ENCODE measurements around the gene TEF.
"Not testable (repeated sequence)": the region's sequence is repeated elsewhere in the genome, so short reads cannot be mapped to it uniquely, and the experiment has no call there.

Gene TEF

DNA sequence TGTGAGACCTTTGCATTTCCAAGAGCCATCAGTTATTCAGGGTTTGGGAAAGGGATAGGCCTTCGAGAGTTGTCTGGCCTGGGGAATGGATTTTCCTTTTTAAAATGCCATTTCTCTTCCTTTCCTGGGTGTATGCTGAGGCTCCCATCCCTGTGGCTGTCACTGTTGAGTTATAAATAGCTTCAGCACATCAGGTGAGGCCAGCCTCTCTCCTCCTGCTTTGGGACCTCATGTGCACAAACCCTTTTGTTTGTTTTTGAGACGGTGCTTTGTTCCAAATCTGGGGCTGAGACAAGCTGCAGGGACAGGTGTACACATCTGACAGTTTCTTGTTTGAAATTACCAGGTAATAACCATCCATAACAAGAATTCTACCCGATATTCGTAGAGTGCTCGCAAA lies 1.3 kb downstream of the TEF start:
- no peak for DNase-seq (ENCODE audit: low read depth)

DNA sequence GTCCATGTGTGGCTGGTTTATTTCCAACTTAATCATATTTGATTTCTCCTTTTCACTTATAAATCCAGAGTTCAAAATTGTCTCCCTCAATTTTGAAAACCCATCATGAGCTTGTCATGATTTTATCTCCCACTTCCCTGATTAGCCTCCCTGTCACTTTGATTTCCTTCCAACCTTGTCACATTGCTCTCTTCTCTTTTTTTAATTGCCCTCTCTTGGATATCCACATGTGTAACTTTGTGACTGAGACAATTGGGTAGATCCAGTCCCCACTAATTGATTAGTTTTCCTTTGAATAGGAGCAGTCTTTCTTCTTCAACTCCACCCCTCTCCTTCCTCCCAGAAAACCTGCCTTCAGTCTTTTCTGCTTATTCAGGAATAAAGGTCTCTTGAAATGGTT lies 2.4 kb downstream of the TEF start:
- no peak for DNase-seq (ENCODE audit: low read depth)

DNA sequence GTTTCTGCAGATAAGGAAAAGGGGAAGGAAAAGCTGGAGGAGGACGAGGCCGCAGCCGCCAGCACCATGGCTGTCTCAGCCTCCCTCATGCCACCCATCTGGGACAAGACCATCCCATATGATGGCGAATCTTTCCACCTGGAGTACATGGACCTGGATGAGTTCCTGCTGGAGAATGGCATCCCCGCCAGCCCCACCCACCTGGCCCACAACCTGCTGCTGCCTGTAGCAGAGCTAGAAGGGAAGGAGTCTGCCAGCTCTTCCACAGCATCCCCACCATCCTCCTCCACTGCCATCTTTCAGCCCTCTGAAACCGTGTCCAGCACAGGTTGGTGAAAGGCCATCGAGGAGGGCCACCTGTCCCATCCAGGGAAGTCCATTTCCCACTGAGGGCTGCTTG lies 5.6 kb downstream of the TEF start:
- no peak for DNase-seq (ENCODE audit: low read depth)

GRCh38 chr22:41394012-41394356 lies 12.2 kb downstream of the TEF start:
- DNase-seq (ENCODE audit: low read depth), result no peak

- DNase-seq (ENCODE audit: low read depth), result no peak
These were observed 13.9 kb downstream of the TEF start for GRCh38 chr22:41395531-41396240.

DNA sequence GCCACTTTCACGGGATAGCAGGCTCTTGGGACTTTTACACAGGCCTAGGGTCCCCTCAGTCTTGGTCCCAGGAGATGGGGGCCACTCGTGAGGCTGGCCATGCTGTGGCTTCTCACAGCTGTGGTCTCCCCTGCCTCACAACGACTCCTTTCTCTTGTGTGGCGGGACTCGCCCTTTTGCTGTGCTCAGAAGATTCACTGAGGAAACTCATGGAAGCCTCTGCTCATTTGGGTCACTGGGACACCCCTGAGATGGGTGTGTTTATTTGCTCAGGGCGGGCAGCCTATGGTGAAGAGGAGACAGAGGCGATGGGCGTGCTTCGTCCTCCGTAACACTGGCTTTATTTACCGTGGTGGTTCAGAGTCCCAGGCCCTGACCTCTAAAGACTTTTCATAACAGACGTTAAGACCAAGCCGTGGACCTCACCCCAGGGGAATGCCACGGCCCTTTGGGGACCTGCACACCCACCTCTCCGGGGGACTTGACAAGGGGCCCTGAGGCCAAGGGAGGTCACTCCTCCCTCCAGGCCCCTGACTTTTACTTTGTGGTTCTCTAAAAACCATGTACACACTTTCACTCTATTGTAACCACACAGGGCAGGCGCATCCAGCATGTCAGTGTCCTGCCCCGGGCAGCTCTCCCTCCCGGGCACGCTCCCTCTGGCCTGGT lies 15.5 kb downstream of the TEF start:
- DNase-seq (ENCODE audit: low read depth), result no peak

DNA sequence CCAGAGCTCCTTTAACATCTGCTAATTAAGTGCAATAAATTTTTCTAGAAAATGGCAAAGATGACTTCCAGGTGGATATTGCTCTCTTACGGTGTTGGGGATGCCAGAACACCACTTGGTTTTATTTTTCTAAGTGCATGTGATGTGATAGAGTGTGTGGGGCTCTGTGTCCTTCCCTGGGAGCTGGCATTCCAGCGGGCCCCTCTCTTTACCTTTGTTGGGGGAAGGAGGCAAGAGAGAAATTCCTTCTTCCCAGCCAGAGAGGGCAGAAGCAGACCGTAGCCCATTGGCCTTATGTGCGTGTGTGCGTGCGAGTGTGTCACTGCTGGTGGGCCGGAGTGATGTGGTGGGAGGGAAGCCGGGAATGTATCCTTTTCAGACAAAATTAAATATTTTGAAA lies 17.2 kb downstream of the TEF start:
- DNase-seq (ENCODE audit: low read depth), result no peak

DNA sequence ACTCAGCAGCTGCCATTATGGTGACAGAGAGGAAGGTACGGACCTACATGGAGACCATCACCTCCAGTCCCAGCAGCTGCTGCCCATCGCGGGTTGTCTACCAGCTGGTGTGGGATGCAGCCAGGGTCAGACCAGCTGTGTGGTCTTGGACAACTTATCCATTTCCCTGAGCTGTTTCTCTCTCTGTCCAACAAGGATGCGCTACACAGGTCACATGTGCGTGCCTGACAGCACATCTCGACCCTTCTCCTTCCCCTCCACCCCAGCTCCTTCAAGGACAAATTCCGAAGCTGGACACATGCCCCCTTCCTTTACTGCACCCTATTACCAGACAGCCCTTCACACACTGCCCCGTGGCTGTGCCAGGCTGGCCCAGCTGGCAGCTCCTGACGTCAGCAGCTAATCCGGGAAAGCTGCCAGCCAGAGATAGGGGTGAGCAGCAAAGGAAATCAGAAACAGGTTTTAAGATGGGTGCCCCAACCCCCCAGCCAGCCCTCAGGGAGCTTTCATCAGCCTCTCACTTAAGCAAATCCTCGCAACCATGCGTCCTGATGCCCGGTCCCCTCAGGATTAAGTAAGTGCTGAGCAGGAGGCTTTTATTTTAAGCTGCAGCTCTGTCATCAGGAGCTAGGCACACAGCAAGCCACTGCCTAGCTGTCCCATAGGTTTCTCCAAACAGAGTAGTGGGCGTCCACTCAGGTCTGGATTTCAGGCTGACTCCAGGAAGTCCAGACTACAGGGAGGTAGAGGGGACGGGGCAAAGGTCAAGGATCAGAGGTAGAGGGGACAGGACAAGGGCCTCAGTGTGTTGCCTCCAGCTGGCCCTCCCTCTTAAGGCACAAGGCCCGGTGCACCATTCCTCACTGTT lies 20.3 kb downstream of the TEF start:
- no peak for DNase-seq (ENCODE audit: low read depth)

- not testable (repeated sequence) for DNase-seq (ENCODE audit: low read depth)
These were observed 21.1 kb downstream of the TEF start for GRCh38 chr22:41402851-41403250.

- DNase-seq (ENCODE audit: low read depth), result peak; percentile 53
These were observed 22.0 kb downstream of the TEF start for GRCh38 chr22:41403532-41404318.

GRCh38 chr22:41405588-41405987 lies 23.8 kb downstream of the TEF start:
- no peak for DNase-seq (ENCODE audit: low read depth)

GRCh38 chr22:41406410-41406809 lies 24.7 kb downstream of the TEF start:
- DNase-seq (ENCODE audit: low read depth), result no peak

- no peak for DNase-seq (ENCODE audit: low read depth)
These were observed 25.7 kb downstream of the TEF start for GRCh38 chr22:41407433-41407832.

- DNase-seq (ENCODE audit: low read depth), result no peak
These were observed 26.9 kb downstream of the TEF start for GRCh38 chr22:41408665-41409064.

DNA sequence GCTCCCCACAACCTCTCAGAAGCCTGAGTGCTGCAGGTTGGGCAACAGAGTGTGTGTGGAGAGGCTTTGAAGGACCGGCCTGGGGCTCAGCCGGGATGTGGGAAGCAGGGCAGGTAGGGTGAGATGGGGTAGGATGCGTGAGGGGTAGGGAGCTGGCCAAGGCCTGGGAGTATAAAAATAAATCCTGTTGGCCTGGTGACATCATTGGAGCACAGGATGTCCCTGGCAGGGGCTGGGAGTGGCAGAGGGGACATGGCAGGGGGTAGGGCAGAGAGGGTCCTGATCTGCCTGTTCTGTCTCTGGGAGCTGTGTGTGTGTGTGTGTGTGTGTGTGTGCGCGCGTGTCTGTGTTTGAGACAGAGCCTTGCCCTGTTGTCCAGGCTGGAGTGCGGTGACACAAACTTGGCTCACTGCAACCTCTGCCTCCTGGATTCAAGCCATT lies 28.6 kb downstream of the TEF start:
- DNase-seq (ENCODE audit: low read depth), result no peak

DNA sequence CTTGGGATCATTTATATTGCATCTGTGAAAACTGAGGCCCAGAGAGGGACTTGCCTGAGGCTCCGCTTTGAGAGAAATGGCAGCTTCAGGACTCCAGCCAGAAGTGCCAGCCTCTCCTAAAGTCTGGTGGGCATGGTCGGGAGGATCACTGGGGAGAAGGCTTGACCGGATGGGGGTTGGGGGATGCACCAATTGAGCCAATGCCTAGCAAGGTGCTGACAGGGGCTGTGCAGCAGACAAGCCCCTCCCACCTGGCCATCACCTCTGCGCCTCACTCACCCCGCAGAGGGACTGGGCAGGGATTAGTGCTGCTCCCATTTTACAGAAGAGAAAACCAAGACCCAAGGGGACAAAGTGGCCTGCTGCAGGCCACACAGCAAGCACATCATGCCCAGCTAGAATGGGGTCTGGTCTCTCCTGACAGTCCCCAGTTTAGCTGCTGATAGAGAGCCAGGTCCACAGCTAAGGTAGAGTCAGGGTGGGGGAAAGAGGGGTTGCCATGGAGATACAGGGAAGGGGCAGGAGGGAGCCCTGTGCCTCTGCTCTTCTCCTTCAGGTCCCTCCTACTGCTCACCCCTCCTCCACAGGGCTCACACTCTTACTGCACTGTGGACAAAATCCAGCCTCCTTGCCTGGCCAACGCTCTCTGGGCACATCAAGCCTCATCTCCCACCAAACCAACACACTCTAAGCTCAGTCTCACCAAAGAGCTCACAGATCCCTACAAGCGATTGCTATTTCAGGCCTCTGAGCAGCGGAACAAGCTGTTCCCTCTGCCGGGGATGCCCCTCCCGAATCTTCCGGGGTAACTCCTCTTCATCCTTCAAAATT lies 29.5 kb downstream of the TEF start:
- DNase-seq (ENCODE audit: low read depth), result no peak

DNA sequence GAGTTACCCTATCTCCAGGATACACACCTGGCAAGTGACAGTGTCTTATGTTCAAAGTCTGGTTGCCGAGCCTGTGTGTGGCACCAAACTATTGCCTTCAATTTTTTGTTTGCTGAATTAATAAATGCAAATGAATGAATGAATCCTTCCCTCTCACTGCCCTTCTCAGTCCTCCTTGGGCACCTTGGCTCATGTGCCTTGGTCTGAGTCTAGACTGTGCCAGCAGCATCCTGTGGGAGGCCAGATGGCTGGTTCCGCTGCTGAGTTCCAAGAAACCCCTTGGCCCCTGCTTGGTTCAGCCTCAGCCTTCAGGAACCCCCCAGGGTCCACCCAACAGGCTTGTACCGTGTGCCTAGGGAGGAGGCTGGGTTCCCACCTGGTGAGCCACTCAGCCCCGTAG lies 33.8 kb downstream of the TEF start:
- no peak for DNase-seq (ENCODE audit: low read depth)

GRCh38 chr22:41417622-41418390 lies 36.1 kb downstream of the TEF start:
- DNase-seq (ENCODE audit: low read depth), result no peak

DNA sequence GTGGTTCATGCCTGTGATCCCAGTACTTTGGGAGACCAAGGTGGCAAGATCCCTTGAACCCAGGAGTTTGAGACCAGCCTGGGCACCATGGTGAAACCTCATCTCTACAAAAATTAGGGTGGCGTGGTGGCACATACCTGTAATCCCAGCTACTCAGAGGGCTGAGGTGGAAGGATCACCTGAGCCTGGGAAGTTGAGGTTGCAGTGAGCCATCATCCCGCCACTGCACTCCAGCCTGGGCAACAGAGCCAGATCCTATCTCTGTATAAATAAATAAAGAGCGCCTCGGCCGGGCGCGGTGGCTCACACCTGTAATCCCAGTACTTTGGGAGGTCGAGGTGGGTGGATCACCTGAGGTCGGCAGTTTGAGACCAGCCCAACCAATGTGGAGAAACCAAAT lies 37.0 kb downstream of the TEF start:
- no peak for DNase-seq (ENCODE audit: low read depth)

DNA sequence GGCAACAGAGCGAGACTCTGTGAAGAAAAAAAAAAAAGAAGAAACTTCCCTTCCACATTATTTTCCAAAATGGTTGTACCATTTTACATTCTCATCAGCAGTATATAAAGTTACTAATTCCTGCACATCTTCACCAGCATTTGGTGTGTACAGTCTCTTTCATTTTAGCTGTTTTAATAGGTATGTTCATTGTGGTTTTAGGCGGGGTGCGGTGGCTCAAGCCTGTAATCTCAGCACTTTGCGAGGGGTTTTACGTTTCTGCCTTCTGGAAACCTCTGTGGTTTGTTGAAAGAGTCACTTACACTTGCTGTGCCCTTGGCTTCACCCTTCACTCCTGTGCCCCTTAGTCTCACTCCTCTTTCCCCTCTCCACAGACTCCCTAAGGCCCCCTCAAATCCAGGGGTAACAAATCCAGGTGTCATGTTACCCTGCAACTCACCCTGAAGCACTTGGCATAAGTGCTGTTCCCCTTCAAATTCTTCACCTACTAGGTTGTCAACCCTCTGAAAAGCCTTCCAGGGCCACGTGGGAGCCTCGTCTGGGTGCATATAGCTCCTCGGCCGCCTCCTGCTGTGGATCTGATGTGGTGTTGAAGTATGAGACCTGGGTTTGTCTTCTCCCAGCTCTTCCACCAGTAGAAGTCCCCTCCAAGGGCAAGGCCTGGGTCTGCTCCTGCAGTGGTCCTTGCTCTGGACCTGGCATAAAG lies 44.1 kb downstream of the TEF start:
- DNase-seq (ENCODE audit: low read depth), result no peak
